ENCODE measurements around the gene SIRPG.

SIRPG gene

DNA sequence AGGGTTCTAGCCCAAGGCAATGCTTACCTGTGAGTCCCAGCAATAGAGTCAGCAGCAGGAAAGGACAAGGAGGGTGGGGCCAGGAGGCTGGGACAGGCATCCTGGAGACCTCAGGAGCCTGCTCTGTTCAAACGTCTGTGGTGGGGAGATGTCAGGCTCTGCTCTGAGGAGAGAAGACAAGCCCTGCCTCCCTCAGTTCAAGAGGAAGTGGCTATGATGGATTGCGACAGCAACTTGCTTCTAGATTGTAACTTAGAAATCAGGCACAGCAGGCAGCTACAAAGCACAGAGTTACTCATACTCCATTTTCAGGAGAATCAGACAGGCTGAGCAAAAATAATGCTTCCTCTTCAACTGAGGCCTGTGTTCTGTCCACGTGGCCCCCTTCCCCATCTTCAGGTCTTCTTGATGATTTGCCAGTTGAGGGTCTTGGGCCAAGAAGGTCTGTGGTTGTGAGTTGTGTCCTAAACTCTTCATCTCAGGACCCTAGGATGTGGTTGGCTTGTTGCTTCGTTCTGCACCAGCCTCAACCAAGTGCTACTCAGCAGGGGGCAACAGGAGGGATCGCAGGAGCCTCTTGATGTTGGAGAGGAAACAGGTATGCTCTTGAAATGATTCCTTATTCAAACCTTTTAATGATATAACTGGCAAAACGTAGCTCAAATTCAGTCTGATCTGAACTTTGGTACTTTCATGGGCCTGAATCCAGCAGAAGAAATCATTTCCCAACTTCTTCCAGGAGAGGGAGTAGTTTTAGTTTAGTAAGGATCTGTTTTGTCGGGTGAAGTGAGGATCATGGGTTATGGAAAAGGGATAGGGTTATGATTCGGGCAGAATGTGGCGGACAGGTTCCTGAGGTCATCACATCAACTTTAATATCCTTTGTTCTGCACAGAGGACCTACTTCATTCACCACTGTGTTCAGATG lies 68.8 kb downstream of the SIRPG start:
- DNase-seq = no peak

GRCh38 chr20:1587781-1588532 lies 69.6 kb downstream of the SIRPG start:
- no peak for DNase-seq

- no peak for DNase-seq
Measured at GRCh38 chr20:1579488-1579887, 78.1 kb downstream of the SIRPG start.
